Measurements from ENCODE around the gene CFDP1.

DNA sequence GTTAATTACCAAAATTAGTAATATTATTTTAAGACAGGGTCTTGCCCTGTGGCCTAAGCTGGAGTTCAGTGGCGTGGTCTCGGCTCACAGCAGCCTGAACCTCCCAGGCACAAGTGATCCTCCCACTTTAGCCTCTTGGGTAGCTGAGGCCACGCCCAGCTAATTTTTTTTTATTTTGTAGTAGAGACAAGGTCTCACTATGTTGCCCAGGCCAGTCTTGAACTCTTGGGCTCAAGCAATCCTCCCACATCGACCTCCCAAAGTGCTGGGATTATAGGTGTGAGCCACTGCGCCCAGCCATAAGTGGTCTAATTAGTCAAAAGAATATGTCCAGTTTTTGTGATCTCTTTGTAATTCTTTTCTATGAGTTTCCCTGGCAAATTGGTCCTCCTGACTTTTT is 12.0 kb upstream of the CFDP1 start:
- no peak for TF ChIP-seq EZH2 (IDR thresholded peaks at IDR 0.05; ENCODE audit: borderline replicate concordance, insufficient read depth, low read depth, low read length, poor library complexity, severe bottlenecking)
- TF ChIP-seq, protein P1, sequence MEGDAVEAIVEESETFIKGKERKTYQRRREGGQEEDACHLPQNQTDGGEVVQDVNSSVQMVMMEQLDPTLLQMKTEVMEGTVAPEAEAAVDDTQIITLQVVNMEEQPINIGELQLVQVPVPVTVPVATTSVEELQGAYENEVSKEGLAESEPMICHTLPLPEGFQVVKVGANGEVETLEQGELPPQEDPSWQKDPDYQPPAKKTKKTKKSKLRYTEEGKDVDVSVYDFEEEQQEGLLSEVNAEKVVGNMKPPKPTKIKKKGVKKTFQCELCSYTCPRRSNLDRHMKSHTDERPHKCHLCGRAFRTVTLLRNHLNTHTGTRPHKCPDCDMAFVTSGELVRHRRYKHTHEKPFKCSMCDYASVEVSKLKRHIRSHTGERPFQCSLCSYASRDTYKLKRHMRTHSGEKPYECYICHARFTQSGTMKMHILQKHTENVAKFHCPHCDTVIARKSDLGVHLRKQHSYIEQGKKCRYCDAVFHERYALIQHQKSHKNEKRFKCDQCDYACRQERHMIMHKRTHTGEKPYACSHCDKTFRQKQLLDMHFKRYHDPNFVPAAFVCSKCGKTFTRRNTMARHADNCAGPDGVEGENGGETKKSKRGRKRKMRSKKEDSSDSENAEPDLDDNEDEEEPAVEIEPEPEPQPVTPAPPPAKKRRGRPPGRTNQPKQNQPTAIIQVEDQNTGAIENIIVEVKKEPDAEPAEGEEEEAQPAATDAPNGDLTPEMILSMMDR (IDR thresholded peaks at IDR 0.05) = no peak

Data from B cell (primary cell).